ENCODE results near the gene CFAP97D2.

DNA sequence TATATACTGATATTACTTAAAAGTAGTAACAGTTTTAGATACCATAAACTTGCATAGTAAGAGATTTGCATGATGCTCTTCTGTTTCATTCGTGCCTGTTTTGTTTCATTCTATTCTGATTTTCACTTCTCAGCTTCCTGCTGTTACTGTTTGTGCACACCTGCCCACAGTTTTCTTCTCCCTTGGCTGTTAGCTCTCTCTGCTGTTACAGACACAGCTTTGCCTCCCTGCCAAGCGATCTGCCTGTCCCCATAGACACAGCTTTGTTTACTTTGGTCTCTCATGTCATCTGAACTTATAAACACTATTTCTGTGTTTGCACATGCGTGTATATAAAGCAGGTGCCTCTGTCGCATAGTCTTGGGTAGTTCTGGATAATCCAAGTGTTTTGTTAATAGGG, 80.9 kb downstream of the CFAP97D2 start:
- TF ChIP-seq CTCF (IDR thresholded peaks at IDR 0.05) (no peak), POLR2A (IDR thresholded peaks at IDR 0.05) (no peak)

Data from right lobe of liver (tissue), 4 donors.